Ureter (tissue), 1 donor: Measurements from ENCODE around the gene PRAMEF13. TPM values are rescaled to one million over a fixed set of nuclear protein-coding genes. Genes with fewer than 3 reads are reported as not detected.
"Not testable (repeated sequence)": the region's sequence is repeated elsewhere in the genome, so short reads cannot be mapped to it uniquely, and the experiment has no call there.

ENCODE experiments used
- DNase-seq: peaks from one replicate; pipeline ENCODE4 v3.0.0-alpha.2; 2020; ENCODE audit warnings: low spot score
- total RNA-seq: library from RNA; stranded (reverse); gene quantifications from one replicate; pipeline ENCODE4 v1.2.4, GENCODE V29; 2023
- donor health status: DM: yes; HTN: yes; CAD: no.

PRAMEF13 gene
- total RNA-seq, 1 donor from 2014 or later: not detected

- not testable (repeated sequence) for DNase-seq
Measured at GRCh38 chr1:13165531-13165930, 35.7 kb downstream of the PRAMEF13 start, which contains the start of gene HNRNPCL4. HNRNPCL4 (minus strand) TSS chr1:13165631; CDS start chr1:13165467, 164 bp downstream.

- DNase-seq: not testable (repeated sequence)
Measured at GRCh38 chr1:13155909-13156308, 45.3 kb downstream of the PRAMEF13 start, which contains the start of gene PRAMEF26. PRAMEF26 (minus strand) TSS chr1:13156009; CDS start chr1:13153095, 2,914 bp downstream.

Other genes starting within 250 kb of the PRAMEF13 start
- gene PRAMEF27, start 144.8 kb downstream of the PRAMEF13 start, total RNA-seq: not detected
- not detected for gene HNRNPCL3, start 140.6 kb downstream of the PRAMEF13 start, total RNA-seq
- gene PRAMEF25, start 130.6 kb downstream of the PRAMEF13 start, total RNA-seq: not detected
- not detected for gene HNRNPCL2, start 84.6 kb downstream of the PRAMEF13 start, total RNA-seq
- not detected for gene PRAMEF26, start 45.4 kb downstream of the PRAMEF13 start, total RNA-seq
- not detected for gene HNRNPCL4, start 35.8 kb downstream of the PRAMEF13 start, total RNA-seq
- not detected for gene PRAMEF9, start 29.6 kb downstream of the PRAMEF13 start, total RNA-seq
- gene PRAMEF18, start 24.7 kb upstream of the PRAMEF13 start, total RNA-seq: not detected
- not detected for gene PRAMEF5, start 52.8 kb upstream of the PRAMEF13 start, total RNA-seq
- not detected for gene PRAMEF8, start 83.7 kb upstream of the PRAMEF13 start, total RNA-seq
- not detected for gene PRAMEF33, start 102.1 kb upstream of the PRAMEF13 start, total RNA-seq
- not detected for gene PRAMEF15, start 114.2 kb upstream of the PRAMEF13 start, total RNA-seq
- gene PRAMEF14, start 145.7 kb upstream of the PRAMEF13 start, total RNA-seq: not detected
- gene PRAMEF19, start 170.5 kb upstream of the PRAMEF13 start, total RNA-seq: not detected
- gene PRAMEF17, start 188.2 kb upstream of the PRAMEF13 start, total RNA-seq: not detected
- gene PRAMEF20, start 209.0 kb upstream of the PRAMEF13 start, total RNA-seq: not detected